ENCODE measurements around the gene PEX6.

DNA sequence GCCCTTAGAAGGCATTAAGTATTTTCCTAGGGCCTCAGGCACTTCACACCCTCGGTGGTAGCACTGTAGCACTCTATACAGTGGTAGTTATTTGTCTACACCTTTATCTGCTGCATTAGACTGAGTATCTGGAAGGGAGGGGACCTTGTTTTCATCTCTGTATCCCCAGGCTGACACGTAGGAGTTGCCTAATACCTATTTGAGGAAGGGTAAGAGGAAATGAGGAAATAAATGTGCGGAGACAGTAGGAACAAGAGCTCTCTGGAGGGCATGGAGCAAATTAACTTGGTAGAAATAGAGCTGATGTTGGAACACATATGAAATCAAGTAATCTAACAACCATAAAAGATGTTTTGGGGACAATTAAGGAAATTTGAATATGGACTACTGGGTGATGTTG lies 45.8 kb downstream of the PEX6 start:
- TF ChIP-seq CTCF (IDR thresholded peaks at IDR 0.05; ENCODE audit: low read depth, low read length) (no peak), POLR2A (IDR thresholded peaks at IDR 0.05; ENCODE audit: extremely low read depth, insufficient read length) (no peak)

All from NB4 (cell line).